HEK293 (cell line): Measurements from ENCODE around the gene SMARCD3.

Experiments
- CTCF ChIA-PET: fragments of 350-600 bp; formaldehyde crosslinking; extraction: SDS; loops from one replicate; lab custom pipeline; 2021; ENCODE audit warnings: antibody characterized with exemption; lab: Yijun Ruan, JAX
- POLR2A ChIA-PET: fragments of 300-600 bp; formaldehyde crosslinking; extraction: SDS; loops from one replicate; lab custom pipeline; 2020; ENCODE audit warnings: antibody characterized with exemption, inconsistent platforms; lab: Yijun Ruan, JAX
- H3K27ac ChIP-seq: fragments of 200-500 bp; sonication (Bioruptor generic); 2 replicates; pipeline ENCODE4 v1.5.1; 2014; ENCODE audit warnings: low read depth, low read length, control low read depth, inconsistent platforms; ENCODE audit errors: extremely low read depth
- H3K36me3 ChIP-seq, 2 experiments: fragments of 200-500 bp in 1 of 2; sonication (Bioruptor generic) in 1 of 2; 1 replicate in 1 of 2; 2 replicates in 1 of 2; pipeline ENCODE4 v1.5.1; 2014 to 2017; ENCODE audit warnings: inconsistent platforms in 2 of 2, low read length in 2 of 2; ENCODE audit not compliant: control insufficient read depth in 2 of 2, insufficient read depth in 1 of 2
- H3K4me1 ChIP-seq: fragments of 200-500 bp; sonication (Bioruptor generic); 2 replicates; pipeline ENCODE4 v1.5.1; 2014; ENCODE audit warnings: mild to moderate bottlenecking, low read length, inconsistent platforms; ENCODE audit not compliant: control insufficient read depth, insufficient read depth
- H3K4me3 ChIP-seq: 2 replicates; pipeline ENCODE4 v1.5.1; 2011; ENCODE audit warnings: low read depth, mild to moderate bottlenecking, control low read depth, low read length, moderate library complexity
- H3K9me3 ChIP-seq: fragments of 200-500 bp; sonication (Bioruptor generic); 2 replicates; pipeline ENCODE4 v1.5.1; 2014; ENCODE audit warnings: low read depth, low read length, inconsistent platforms; ENCODE audit not compliant: control insufficient read depth, insufficient read depth
- MZF1 ChIP-seq: fragments of 450-650 bp; formaldehyde crosslinking; IDR thresholded peaks from 2 replicates; pipeline ENCODE4 v1.5.1; 2017; ENCODE audit warnings: missing biosample characterization, missing genetic modification characterization, borderline replicate concordance
- SCRT1 ChIP-seq: fragments of 450-650 bp; formaldehyde crosslinking; IDR thresholded peaks from 2 replicates; pipeline ENCODE4 v1.5.1; 2016; ENCODE audit warnings: missing biosample characterization, missing genetic modification characterization, borderline replicate concordance
- SCRT2 ChIP-seq: fragments of 450-650 bp; formaldehyde crosslinking; IDR thresholded peaks from 2 replicates; pipeline ENCODE4 v1.5.1; 2016; ENCODE audit warnings: missing biosample characterization, missing genetic modification characterization
- ZNF214 ChIP-seq: fragments of 450-650 bp; formaldehyde crosslinking; IDR thresholded peaks from 2 replicates; pipeline ENCODE4 v1.5.1; 2017; ENCODE audit warnings: missing biosample characterization, mild to moderate bottlenecking, missing genetic modification characterization, borderline replicate concordance
- ZNF266 ChIP-seq: fragments of 450-650 bp; formaldehyde crosslinking; IDR thresholded peaks from 2 replicates; pipeline ENCODE4 v1.5.1; 2016; ENCODE audit warnings: missing biosample characterization, missing genetic modification characterization, low read depth
- ZNF302 ChIP-seq: fragments of 450-650 bp; formaldehyde crosslinking; IDR thresholded peaks from 2 replicates; pipeline ENCODE4 v1.5.1; 2016; ENCODE audit warnings: missing biosample characterization, missing genetic modification characterization, low read depth
- ZNF48 ChIP-seq: fragments of 450-650 bp; formaldehyde crosslinking; IDR thresholded peaks from 2 replicates; pipeline ENCODE4 v1.5.1; 2016; ENCODE audit warnings: missing biosample characterization, missing genetic modification characterization
- ZNF544 ChIP-seq: fragments of 450-650 bp; formaldehyde crosslinking; IDR thresholded peaks from 2 replicates; pipeline ENCODE4 v1.5.0; 2017; ENCODE audit warnings: missing biosample characterization, missing genetic modification characterization
- ZNF561 ChIP-seq: fragments of 450-650 bp; IDR thresholded peaks from 2 replicates; pipeline ENCODE4 v1.5.1; 2018; ENCODE audit warnings: missing biosample characterization, missing genetic modification characterization, borderline replicate concordance
- ZNF571 ChIP-seq: fragments of 450-650 bp; formaldehyde crosslinking; IDR thresholded peaks from 2 replicates; pipeline ENCODE4 v1.5.0; 2017; ENCODE audit warnings: missing biosample characterization, missing genetic modification characterization
- ZNF791 ChIP-seq: fragments of 450-650 bp; formaldehyde crosslinking; IDR thresholded peaks from 2 replicates; pipeline ENCODE4 v1.5.1; 2016; ENCODE audit warnings: missing biosample characterization, missing genetic modification characterization
- TF ChIP-seq, protein P1 (sequence below): fragments of 450-650 bp; formaldehyde crosslinking; conservative IDR thresholded peaks from 2 replicates; pipeline ENCODE4 v1.5.1; 2016; ENCODE audit warnings: low read depth, missing biosample characterization, missing genetic modification characterization
- TF ChIP-seq, protein P2 (sequence below): fragments of 450-650 bp; formaldehyde crosslinking; IDR thresholded peaks from 2 replicates; pipeline ENCODE4 v1.5.1; 2016; ENCODE audit warnings: missing biosample characterization, missing genetic modification characterization
- TF ChIP-seq, protein P3 (sequence below): fragments of 450-650 bp; formaldehyde crosslinking; IDR thresholded peaks from 2 replicates; pipeline ENCODE4 v1.5.1; 2016; ENCODE audit warnings: missing biosample characterization, missing genetic modification characterization
- TF ChIP-seq, protein P4 (sequence below): fragments of 450-650 bp; formaldehyde crosslinking; IDR thresholded peaks from 2 replicates; pipeline ENCODE4 v1.5.1; 2016; ENCODE audit warnings: missing biosample characterization, missing genetic modification characterization
- TF ChIP-seq, protein P5 (sequence below): fragments of 450-650 bp; formaldehyde crosslinking; IDR thresholded peaks from 2 replicates; pipeline ENCODE4 v1.5.1; 2016; ENCODE audit warnings: missing biosample characterization, missing genetic modification characterization
- TF ChIP-seq, protein P6 (sequence below): fragments of 450-650 bp; formaldehyde crosslinking; IDR thresholded peaks from 2 replicates; pipeline ENCODE4 v1.5.1; 2016; ENCODE audit warnings: missing biosample characterization, missing genetic modification characterization

SMARCD3 gene

DNA sequence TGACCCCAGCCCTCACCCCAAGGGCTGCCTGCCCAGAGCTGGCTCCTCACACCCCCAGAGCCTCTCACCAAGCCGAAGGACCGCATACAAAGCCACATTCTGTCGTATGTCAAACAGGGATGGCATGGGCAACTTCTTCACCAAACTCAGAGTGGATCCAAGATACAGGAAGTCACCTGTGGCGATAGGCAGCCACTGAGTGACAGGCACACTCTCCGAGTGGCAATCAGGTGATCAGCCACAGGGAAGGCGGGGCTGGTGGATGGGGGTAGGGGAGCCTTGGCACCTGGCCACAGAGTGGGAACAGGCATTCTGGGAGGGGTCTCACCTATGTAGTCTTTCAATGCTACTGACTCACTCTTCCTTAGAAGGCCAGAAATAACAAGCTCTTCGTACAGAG, 54.3 kb downstream of the SMARCD3 start:
- Histone ChIP-seq H3K36me3 (no peaks in the 10 kb centered on the region), H3K27ac (no peak overlapping the region), H3K9me3 (no peaks in the 10 kb centered on the region), H3K4me1 (no peaks in the 10 kb centered on the region), H3K4me3 (no peak overlapping the region)
- CTCF ChIA-PET = interaction anchor here (1.2 kb wide), 1 partner anchor 84 kb away, joined by 4 read pairs; no protein-coding TSS in a partner anchor
- POLR2A ChIA-PET = interaction anchor here (0.7 kb wide), 1 partner anchor 56 kb away, joined by 4 read pairs; no protein-coding TSS in a partner anchor
- TF ChIP-seq ZNF571 (tag by site-specific recombination) (no peak), ZNF544 (no peak)
- TF ChIP-seq, protein P1, sequence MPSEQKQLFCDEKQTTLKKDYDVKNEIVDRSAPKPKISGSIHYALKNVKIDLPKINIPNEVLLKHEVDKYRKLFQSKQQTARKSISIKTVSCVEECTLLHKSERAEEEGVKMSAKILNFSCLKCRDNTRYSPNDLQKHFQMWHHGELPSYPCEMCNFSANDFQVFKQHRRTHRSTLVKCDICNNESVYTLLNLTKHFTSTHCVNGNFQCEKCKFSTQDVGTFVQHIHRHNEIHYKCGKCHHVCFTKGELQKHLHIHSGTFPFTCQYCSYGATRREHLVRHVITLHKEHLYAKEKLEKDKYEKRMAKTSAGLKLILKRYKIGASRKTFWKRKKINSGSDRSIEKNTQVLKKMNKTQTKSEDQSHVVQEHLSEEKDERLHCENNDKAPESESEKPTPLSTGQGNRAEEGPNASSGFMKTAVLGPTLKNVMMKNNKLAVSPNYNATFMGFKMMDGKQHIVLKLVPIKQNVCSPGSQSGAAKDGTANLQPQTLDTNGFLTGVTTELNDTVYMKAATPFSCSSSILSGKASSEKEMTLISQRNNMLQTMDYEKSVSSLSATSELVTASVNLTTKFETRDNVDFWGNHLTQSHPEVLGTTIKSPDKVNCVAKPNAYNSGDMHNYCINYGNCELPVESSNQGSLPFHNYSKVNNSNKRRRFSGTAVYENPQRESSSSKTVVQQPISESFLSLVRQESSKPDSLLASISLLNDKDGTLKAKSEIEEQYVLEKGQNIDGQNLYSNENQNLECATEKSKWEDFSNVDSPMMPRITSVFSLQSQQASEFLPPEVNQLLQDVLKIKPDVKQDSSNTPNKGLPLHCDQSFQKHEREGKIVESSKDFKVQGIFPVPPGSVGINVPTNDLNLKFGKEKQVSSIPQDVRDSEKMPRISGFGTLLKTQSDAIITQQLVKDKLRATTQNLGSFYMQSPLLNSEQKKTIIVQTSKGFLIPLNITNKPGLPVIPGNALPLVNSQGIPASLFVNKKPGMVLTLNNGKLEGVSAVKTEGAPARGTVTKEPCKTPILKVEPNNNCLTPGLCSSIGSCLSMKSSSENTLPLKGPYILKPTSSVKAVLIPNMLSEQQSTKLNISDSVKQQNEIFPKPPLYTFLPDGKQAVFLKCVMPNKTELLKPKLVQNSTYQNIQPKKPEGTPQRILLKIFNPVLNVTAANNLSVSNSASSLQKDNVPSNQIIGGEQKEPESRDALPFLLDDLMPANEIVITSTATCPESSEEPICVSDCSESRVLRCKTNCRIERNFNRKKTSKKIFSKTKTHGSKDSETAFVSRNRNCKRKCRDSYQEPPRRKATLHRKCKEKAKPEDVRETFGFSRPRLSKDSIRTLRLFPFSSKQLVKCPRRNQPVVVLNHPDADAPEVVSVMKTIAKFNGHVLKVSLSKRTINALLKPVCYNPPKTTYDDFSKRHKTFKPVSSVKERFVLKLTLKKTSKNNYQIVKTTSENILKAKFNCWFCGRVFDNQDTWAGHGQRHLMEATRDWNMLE (tag by site-specific recombination) = no peak
- TF ChIP-seq, protein P2, sequence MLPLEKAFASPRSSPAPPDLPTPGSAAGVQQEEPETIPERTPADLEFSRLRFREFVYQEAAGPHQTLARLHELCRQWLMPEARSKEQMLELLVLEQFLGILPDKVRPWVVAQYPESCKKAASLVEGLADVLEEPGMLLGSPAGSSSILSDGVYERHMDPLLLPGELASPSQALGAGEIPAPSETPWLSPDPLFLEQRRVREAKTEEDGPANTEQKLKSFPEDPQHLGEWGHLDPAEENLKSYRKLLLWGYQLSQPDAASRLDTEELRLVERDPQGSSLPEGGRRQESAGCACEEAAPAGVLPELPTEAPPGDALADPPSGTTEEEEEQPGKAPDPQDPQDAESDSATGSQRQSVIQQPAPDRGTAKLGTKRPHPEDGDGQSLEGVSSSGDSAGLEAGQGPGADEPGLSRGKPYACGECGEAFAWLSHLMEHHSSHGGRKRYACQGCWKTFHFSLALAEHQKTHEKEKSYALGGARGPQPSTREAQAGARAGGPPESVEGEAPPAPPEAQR = no peak
- TF ChIP-seq, protein P3, sequence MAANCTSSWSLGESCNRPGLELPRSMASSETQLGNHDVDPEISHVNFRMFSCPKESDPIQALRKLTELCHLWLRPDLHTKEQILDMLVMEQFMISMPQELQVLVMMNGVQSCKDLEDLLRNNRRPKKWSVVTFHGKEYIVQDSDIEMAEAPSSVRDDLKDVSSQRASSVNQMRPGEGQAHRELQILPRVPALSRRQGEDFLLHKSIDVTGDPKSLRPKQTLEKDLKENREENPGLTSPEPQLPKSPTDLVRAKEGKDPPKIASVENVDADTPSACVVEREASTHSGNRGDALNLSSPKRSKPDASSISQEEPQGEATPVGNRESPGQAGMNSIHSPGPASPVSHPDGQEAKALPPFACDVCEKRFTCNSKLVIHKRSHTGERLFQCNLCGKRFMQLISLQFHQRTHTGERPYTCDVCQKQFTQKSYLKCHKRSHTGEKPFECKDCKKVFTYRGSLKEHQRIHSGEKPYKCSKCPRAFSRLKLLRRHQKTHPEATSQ (tag by site-specific recombination) = no peak

DNA sequence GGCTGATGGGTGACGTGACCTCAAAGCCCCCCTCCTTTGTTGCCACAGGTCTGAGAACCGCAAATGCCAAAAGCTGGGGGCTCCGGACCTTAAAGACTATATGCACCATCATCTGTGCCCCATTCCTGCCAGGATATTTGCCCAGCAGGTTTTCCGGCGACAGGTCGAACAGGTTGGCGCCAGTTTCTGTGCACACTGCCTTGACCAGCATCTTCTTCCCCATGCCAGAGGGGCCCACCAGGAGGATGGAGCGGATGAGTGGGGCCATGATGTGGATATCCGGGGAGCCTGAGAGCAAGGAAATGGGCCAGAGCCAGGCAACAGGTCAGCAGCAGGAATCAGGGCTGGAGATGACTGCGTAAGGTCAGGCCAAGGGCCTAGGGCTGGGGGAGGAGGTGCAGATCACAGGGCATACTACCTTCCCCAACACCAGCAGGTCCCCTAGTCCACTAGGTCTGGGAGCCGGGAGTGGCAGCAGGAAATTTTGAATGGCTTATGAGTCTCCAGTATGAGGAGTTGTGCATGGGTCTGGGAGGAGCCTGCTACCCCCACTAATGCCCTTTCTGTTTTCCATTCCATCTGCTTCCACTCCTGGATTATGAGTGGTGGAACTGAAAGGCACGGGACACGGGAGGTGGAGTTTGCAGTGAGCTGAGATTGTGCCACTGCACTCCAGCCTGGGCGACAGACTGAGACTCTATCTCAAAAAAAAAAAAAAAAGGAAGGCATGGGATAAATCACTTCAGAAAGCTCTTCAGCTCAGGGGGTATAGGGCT, 55.1 kb downstream of the SMARCD3 start:
- ChIA-PET POLR2A (interaction anchor here (0.7 kb wide), 1 partner anchor 56 kb away, joined by 4 read pairs; no protein-coding TSS in a partner anchor), CTCF (interaction anchor here (1.3 kb wide), 1 partner anchor 231 kb away, joined by 4 read pairs; no protein-coding TSS in a partner anchor)
- TF ChIP-seq ZNF302 (tag by site-specific recombination) (no peak), SCRT2 (tag by site-specific recombination) (peak; percentile 88), ZNF266 (no peak), SCRT1 (tag by site-specific recombination) (peak; percentile 81)
- TF ChIP-seq, protein P4, sequence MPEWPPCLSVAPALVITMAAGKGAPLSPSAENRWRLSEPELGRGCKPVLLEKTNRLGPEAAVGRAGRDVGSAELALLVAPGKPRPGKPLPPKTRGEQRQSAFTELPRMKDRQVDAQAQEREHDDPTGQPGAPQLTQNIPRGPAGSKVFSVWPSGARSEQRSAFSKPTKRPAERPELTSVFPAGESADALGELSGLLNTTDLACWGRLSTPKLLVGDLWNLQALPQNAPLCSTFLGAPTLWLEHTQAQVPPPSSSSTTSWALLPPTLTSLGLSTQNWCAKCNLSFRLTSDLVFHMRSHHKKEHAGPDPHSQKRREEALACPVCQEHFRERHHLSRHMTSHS = no peak
- TF ChIP-seq, all 188 proteins: peak for 2

DNA sequence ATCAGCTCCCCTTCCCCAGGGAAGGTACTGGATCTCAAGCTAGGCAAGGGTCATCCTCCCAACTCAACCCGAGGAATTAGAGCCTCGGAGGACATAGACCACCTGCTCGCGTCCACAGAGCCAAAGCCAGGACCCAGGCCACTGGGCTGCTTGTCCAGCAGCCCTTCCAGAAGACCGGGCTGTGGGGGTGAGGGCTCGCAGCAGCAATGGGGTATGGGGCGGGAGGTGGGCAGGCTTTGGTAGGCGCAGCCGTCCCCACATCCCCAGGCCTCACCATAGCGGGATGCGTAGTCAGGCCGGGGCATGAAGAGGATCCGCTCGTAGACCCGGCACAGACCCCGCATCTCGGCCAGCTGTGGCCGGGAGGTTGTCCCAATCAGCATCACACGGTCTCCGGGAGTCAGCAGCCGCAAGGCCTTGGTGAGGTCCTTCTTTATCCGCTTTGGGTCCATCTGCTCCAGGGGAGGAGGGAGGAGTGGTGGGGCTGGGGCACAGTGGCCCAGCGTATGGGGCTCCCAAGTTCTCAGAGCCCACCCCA, 56.4 kb downstream of the SMARCD3 start:
- no peaks in the 10 kb centered on the region for H3K9me3 ChIP-seq
- no peak overlapping the region for H3K4me3 ChIP-seq
- ChIA-PET CTCF (no interaction called here), POLR2A (no interaction called here)
- H3K36me3 ChIP-seq = no peaks in the 10 kb centered on the region
- H3K4me1 ChIP-seq = no peaks in the 10 kb centered on the region
- no peak overlapping the region for H3K27ac ChIP-seq
- TF ChIP-seq, protein P5, sequence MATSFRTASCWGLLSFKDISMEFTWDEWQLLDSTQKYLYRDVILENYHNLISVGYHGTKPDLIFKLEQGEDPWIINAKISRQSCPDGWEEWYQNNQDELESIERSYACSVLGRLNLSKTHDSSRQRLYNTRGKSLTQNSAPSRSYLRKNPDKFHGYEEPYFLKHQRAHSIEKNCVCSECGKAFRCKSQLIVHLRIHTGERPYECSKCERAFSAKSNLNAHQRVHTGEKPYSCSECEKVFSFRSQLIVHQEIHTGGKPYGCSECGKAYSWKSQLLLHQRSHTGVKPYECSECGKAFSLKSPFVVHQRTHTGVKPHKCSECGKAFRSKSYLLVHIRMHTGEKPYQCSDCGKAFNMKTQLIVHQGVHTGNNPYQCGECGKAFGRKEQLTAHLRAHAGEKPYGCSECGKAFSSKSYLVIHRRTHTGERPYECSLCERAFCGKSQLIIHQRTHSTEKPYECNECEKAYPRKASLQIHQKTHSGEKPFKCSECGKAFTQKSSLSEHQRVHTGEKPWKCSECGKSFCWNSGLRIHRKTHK = no peak
- TF ChIP-seq, protein P6, sequence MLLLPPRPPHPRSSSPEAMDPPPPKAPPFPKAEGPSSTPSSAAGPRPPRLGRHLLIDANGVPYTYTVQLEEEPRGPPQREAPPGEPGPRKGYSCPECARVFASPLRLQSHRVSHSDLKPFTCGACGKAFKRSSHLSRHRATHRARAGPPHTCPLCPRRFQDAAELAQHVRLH (tag by site-specific recombination) = no peak
- TF ChIP-seq ZNF48 (no peak), MZF1 (tag by site-specific recombination) (no peak), ZNF561 (no peak), ZNF214 (no peak), ZNF791 (tag by site-specific recombination) (no peak)
- TF ChIP-seq, protein P2 = no peak

More for the DNA sequence above, 55.1 kb downstream of the SMARCD3 start:
- H3K9me3 ChIP-seq = no peaks in the 10 kb centered on the region
- H3K4me1 ChIP-seq = no peaks in the 10 kb centered on the region
- H3K4me3 ChIP-seq = no peak overlapping the region
- no peak overlapping the region for H3K27ac ChIP-seq
- no peaks in the 10 kb centered on the region for H3K36me3 ChIP-seq
